HG03565 (cell line): Measurements from ENCODE around the gene EPG5.
"Not testable (repeated sequence)": the region's sequence is repeated elsewhere in the genome, so short reads cannot be mapped to it uniquely, and the experiment has no call there.

Experiments used
- ATAC-seq: cut with Tn5 transposase; IDR thresholded peaks from one replicate; pipeline ENCODE4 v1.9.1; 2021; ENCODE audit warnings: mild to moderate bottlenecking, moderate library complexity; ENCODE audit not compliant: unreplicated experiment

The EPG5 gene

DNA sequence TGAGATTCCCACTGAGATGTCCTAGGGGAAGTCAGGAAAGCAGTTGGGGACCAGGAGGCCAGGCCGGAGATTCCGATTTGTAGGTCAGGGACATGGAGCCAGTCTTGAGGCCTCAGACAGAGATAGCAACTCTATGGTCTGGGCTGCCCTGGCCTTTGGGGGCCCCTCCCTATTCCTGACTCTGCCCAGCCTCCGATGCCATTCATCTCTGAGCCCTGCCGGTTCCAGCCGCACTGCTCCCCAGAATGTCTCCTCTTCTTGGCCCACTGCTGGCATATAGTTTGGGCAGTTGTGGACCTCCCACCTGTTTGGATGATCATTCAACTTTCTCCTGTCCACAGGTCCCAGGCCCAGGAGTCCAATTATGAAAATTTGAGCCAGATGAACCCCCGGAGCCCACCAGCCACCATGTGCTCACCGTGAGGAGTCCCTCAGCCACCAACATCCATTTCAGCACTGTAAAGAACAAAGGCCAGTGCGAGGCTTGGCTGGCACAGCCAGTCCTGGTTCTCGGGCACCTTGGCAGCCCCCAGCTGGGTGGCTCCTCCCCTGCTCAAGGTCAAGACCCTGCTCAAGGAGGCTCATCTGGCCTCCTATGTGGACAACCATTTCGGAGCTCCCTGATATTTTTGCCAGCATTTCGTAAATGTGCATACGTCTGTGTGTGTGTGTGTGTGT lies 125.2 kb downstream of the EPG5 start:
- ATAC-seq: no peak

DNA sequence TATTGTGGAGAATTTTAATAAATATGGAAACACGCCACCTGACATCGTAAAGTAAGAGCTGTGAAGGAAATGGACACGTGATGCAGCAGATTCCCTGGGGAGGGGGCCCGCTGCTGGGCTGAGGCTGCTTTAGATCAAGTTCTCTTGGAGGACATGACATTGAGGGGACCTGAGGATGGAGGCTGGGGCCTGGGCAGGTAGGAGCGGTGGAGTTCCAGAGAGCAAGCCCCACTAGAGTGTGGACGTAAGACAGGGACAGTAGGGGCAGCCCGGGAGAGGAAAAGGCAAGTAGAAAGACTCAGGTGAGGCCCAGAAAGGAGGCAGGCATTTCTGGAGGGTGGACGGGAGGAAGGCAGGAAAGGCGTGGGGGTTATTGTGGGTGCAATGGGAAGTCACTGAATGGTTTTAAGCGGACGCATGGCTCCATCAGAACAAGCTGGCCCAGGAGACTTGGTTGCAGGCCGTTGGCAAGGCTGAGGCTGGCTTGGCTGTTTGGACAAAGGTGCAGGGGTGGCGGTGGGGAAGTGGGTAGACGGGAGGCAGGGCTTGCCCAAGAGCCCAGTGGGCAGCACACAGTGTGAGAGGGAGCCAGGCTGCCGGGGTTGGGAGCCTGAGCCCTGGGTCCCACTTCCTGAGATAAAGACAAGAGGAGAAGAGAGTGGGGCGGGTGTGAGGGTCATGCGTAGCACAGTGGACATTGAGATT lies 125.9 kb downstream of the EPG5 start:
- no peak for ATAC-seq

GRCh38 chr18:45839414-45840395 lies 127.4 kb downstream of the EPG5 start:
- peak; percentile 48 for ATAC-seq

GRCh38 chr18:45838302-45839070 lies 128.6 kb downstream of the EPG5 start:
- no peak for ATAC-seq

DNA sequence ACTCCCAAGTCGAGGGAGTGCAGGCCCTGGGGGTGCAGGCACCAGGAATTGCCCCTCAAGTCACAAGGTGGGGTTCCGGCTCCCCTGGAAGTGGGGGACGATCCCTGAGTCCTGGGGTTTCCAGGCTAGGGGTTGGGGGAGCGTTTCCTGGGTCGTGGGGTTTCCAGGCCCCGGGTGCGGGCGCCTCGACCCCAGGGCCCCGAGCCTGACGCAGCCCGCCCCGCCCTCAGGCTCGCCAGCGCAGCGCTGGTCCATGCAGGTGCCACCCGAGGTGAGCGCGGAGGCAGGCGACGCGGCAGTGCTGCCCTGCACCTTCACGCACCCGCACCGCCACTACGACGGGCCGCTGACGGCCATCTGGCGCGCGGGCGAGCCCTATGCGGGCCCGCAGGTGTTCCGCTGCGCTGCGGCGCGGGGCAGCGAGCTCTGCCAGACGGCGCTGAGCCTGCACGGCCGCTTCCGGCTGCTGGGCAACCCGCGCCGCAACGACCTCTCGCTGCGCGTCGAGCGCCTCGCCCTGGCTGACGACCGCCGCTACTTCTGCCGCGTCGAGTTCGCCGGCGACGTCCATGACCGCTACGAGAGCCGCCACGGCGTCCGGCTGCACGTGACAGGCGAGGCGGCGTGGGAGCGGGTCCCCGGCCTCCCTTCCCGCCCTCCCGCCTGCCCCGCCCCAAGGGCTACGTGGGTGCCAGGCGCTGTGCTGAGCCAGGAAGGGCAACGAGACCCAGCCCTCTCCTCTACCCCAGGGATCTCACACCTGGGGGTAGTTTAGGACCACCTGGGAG lies 129.7 kb downstream of the EPG5 start:
- ATAC-seq: peak; percentile 53

DNA sequence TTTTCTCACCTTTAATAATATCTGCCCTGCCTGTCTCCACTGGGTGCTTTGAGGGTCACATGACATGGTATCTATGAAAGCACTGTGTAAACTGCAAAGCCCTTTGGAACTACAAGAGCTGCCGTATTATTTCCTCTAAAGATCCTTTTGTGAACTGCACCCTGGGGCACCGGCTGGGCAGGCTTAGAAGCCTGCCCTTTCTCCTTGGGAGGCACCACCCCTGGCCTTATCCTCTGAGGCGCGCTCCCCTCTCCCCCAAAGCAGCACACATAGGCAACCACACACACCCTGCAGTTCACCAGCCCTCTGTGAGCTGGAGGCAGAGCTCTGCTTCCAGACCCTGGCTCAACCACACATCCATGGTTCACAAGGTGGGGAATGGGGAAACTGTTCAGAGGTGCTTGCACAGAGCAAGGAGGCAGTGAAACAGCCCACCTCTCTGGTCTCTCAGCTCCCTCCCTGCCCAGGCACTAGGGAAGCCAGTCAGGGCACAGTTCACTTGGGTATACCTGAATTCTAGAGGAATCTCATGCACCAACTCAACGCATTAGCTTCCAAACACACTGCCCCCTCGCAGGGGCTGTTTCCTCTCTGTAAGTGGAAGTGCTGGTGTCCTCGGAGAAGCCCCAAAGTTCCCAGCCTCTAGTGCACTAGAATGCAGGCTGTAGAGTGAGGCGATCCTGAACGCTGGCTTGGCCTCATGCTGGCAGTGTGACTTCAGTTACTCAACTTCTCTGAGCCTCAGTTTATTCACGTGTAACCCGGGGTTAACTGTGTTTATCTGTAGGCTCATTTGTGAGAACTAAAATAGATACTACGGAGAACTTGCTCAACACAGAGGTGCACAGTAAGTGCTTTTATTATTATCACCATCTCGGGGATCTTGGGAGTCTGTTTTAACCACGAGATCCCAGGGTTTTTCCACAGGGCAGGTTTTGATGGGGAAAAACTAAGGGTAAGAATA lies 130.6 kb downstream of the EPG5 start:
- ATAC-seq: no peak

DNA sequence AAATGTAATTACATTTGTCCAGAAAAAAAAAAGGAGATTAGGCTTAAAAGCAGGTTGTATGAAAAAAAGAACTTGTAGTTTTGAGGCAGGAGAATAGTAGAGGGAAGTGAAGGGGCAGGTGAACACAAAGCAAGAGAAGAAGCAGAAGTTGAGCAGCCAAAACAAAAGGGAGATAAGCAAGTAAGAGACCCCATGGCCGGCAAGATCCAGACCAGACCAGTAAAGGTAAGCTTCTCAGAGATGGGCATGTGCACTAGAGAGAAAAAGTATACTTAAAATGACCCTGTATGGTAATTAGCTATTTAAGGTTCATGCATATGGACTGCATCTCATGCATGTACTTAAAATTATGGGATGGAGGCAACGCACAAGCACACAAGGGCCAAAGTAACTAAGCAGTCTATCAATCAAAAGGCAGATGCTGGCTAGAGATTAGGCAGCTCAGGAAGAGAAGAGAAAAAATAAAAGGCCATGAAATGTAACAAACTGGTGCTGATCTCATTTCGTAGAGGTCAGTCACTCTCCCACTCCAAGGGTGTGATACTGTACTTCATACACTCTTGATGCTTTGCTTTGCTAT lies 132.0 kb downstream of the EPG5 start:
- ATAC-seq: no peak

- no peak for ATAC-seq
Observed at GRCh38 chr18:45834306-45834705, 132.8 kb downstream of the EPG5 start.

DNA sequence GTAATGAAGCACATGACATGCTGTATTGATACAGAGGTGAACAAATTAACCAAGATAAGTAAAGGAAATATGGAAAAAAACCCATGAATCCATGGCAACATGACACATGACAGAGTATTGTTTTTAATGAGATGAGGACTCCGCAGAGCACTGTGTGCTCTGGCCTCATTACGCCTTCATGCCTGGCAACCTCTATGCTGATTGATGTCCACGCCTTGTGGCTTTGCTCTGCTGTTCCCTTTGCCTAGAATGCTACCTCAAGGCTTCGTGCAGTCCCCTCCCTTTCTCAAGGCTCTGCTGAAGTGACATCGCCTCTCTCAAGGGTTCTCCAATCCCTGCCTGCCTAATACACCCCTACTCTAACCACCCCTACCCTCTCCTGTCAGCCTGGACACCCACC lies 133.3 kb downstream of the EPG5 start:
- no peak for ATAC-seq

DNA sequence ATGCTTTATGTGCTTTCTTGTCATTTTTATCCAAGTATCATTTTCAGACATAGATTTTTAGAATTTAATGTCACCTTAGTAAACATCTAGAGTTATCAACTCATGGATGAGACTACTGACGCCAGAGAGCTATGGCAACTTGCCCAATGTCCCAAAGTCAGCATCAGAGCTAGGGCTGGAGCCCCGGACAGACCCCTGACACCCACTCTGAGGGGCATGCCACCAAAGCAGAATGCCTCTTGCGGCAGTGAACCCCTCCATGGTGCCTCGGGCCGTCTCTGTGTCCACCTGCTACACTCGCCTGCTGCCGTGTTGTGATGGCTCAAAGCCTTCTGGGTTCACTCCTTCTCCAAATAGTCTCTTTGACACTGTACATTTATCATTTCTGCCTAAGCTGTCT lies 136.2 kb downstream of the EPG5 start:
- ATAC-seq: no peak

DNA sequence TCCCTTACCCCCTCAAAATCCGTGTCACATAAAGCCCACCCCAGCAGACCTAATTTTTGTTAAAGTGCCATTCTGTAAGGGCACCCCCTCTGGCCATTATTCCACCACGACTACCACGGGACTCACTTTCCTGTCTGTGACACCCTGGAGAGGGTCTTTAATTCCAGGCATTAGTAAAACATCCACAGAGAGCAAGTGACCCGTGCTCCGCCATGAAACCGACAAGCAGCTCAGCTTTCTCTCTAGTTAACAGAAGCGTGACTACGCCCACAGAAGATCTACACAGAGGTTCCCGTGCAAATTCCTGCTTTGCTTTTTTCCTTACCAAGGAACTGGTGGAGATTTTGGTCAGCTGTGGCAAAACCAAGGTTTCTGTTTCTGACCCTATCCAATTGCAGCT lies 137.3 kb downstream of the EPG5 start:
- no peak for ATAC-seq

DNA sequence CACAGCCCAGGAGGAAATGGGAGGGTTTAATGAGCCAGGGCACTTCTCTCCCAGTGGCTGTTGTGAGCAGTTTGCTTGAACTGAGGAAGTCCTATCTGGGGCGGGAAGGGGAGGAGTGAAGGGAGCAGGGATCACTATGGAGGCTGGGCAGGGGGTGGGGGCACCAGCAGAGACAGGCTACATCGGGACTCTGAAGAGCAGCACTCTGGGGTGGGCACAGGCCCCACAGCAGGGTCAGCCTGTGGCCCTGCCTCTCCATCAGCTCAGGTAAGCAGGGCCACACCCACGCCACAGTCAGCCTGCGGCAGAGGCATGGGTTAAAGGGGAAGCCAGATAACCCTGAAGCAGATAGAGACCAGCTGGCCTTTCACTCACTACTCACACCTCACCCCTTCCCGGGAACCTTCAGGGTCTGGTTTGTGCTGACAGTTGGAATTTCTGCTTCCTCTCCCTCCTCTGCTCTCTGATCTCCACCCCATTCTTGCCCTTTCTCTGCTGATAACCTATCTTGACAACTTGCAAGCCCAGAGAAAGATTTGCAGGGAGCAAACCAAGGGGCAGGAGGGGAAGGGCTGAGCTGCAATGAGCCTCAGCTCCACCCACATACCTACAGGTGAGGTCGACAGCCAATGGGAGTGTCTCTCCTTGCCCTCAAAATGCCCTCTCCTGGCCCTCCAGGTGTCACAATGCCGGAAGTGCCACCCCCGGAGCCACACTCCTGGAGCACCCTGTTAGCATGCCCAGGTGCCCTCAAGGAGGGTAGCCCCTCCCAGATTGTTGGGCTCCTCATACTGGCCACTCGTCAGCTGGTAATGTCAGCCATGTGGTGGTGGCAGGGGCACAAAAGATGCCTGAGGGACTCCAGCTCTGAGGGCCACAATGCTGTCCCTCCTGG lies 138.0 kb downstream of the EPG5 start:
- no peak for ATAC-seq

DNA sequence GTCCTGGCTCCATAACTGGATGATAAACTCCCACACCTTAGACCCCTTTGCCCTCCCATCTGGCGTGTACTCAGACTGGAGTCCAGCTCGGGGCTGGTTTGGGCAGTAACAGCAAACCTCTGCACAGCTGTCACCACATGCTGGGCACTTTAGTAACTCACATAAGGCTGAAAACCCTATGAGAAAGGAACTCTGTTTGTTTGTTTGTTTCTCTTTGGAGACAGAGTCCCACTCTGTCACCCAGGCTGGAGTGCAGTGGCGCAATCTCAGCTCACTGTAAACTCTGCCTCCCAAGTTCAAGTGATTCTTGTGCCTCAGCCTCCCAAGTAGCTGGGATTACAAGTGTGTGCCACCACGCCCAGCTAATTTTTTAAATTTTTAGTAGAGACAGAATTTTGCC lies 140.4 kb downstream of the EPG5 start:
- not testable (repeated sequence) for ATAC-seq

DNA sequence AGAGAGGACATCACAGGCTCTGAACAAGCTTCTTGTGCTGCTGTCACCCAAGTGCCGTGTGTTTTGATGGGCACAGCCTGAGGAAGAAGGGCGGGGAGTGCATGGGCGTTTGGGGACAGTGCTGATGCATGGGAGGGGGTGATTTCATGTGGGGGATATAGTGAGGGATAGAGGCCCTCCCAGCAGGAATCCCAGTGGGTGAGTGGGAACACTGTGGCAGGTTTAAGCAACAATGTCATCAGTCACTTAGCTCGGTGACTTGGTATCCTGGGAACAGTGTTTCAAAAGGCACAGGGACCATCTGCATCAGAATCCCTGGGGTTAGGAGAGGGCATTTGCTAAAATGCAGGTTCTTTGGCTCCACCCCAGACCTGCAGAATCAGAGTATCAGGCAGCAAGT lies 141.0 kb downstream of the EPG5 start:
- no peak for ATAC-seq

- ATAC-seq: no peak
Observed at GRCh38 chr18:45825258-45826044, 141.7 kb downstream of the EPG5 start, which contains the start of gene SIGLEC15. Gene SIGLEC15 (plus strand): TSS chr18:45825675. CDS start chr18:45825729, 54 bp downstream.

- no peak for ATAC-seq
Observed at GRCh38 chr18:45821711-45822110, 145.4 kb downstream of the EPG5 start.

DNA sequence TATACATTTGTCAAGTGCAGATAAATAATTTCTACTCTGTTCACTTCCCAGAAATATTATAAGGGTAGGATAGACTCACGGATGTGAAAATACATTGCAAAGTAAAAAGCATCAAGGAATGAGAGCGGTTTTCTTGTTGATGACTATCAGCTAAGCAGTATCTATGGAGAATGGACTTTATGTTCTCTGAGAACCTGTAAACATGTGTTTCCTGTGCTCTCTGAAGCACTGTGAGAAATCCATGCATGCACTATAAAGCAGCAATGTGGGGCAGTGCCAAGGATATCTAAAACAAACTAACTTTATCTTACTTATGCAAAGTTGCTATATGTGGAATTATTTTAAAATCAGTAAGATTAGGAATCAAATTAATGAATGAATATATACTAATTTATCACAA lies 146.1 kb downstream of the EPG5 start:
- ATAC-seq: no peak
